HepG2 (cell line): ENCODE data around the gene SERINC5. TPM values are rescaled to one million over a fixed set of nuclear protein-coding genes. Genes with fewer than 3 reads are reported as not detected.

Experiments used
- ATAC-seq: fragments of 200-7000 bp; cut with Tn5 transposase; 3 replicates; pipeline ENCODE4 v1.9.1; 2020; ENCODE audit warnings: mild to moderate bottlenecking, moderate library complexity
- BruUV-seq: library from RNA; stranded (reverse); fragments of 400-500 nt; replicated peaks from 2 replicates; lab custom pipeline; 2021; lab: Mats Ljungman, UMichigan
- CTCF ChIA-PET: fragments of 300-600 bp; formaldehyde crosslinking; extraction: SDS; loops from one replicate; lab custom pipeline; 2021; ENCODE audit warnings: low total read pairs, inconsistent platforms, low intra/inter-chr PET ratio; lab: Yijun Ruan, JAX
- POLR2A ChIA-PET: fragments of 350-600 bp; sonication (Branson Sonifier 250); formaldehyde crosslinking; loops from one replicate; lab custom pipeline; 2020; ENCODE audit warnings: antibody characterized with exemption, inconsistent platforms; lab: Yijun Ruan, JAX
- DNase-seq: peaks from one replicate; pipeline ENCODE4 v3.0.0-alpha.2; 2015; ENCODE audit warnings: low spot score
- FAIRE-seq: peaks from 3 replicates; lab custom pipeline; 2011; peaks lifted over from hg19 to GRCh38; lab: Jason Lieb, UNC
- H2AFZ ChIP-seq: one replicate; pipeline ENCODE4 v1.6.1; 2011; ENCODE audit warnings: low read length, inconsistent platforms
- H3K27ac ChIP-seq: fragments of 300-600 bp; 3 replicates; pipeline ENCODE4 v1.8.0; 2011; ENCODE audit warnings: mixed run types, mild to moderate bottlenecking, mixed read lengths, low read length, inconsistent platforms; ENCODE audit not compliant: insufficient read depth; ENCODE audit errors: extremely low read length
- H3K27me3 ChIP-seq, 2 experiments: fragments of 200-600 bp in 1 of 2; 2 replicates in 1 of 2; 3 replicates in 1 of 2; pipeline versions ENCODE4 v1.6.0 to v1.8.0; 2011; ENCODE audit warnings: low read length in 2 of 2, mild to moderate bottlenecking in 2 of 2, moderate library complexity in 2 of 2, inconsistent platforms in 1 of 2; ENCODE audit not compliant: insufficient read depth in 2 of 2, control insufficient read depth in 1 of 2
- H3K36me3 ChIP-seq, 2 experiments: fragments of 200-600 bp in 1 of 2; replicated peaks in 1 of 2; 2 replicates in 1 of 2; 3 replicates in 1 of 2; pipeline versions ENCODE4 v1.5.1 to v1.8.0; 2011; ENCODE audit warnings: low read length in 2 of 2, inconsistent platforms in 1 of 2; ENCODE audit not compliant: insufficient read depth in 2 of 2, control insufficient read depth in 1 of 2
- H3K4me1 ChIP-seq: 2 replicates; pipeline ENCODE4 v1.5.1; 2012; ENCODE audit warnings: low read length, inconsistent platforms; ENCODE audit not compliant: insufficient read depth
- H3K4me2 ChIP-seq: 2 replicates; pipeline ENCODE4 v1.6.0; 2011; ENCODE audit warnings: low read depth, low read length, inconsistent platforms
- H3K4me3 ChIP-seq, 3 experiments: fragments of 200-600 bp in 1 of 3; sonication (generic), shearing (Covaris generic) in 1 of 3; replicated peaks in 1 of 3; 2 replicates each; pipeline ENCODE4 v1.5.1; 2011 to 2016; ENCODE audit warnings: low read length in 3 of 3, inconsistent platforms in 2 of 3, low read depth in 2 of 3, mild to moderate bottlenecking in 2 of 3, control low read depth in 1 of 3, mixed read lengths in 1 of 3; ENCODE audit not compliant: insufficient read depth in 1 of 3
- H3K79me2 ChIP-seq: one replicate; pipeline ENCODE4 v1.6.1; 2011; ENCODE audit warnings: low read length, inconsistent platforms; ENCODE audit not compliant: insufficient read depth
- H3K9ac ChIP-seq: 2 replicates; pipeline ENCODE4 v1.6.0; 2011; ENCODE audit warnings: mild to moderate bottlenecking, low read depth, low read length, inconsistent platforms; ENCODE audit not compliant: insufficient read depth
- H3K9me3 ChIP-seq: 2 replicates; pipeline ENCODE4 v1.5.1; 2012; ENCODE audit warnings: mild to moderate bottlenecking, low read length
- H4K20me1 ChIP-seq: 2 replicates; pipeline ENCODE4 v1.6.0; 2011; ENCODE audit warnings: inconsistent platforms, mild to moderate bottlenecking, low read length, moderate library complexity; ENCODE audit not compliant: insufficient read depth
- FOXJ3 ChIP-seq: sonication (generic); formaldehyde crosslinking; IDR thresholded peaks from 2 replicates; pipeline ENCODE4 v1.4.0; 2020; ENCODE audit warnings: missing genetic modification reagents, mild to moderate bottlenecking, borderline replicate concordance
- NRL ChIP-seq: sonication (generic); formaldehyde crosslinking; IDR thresholded peaks from 2 replicates; pipeline ENCODE4 v1.5.0; 2020; ENCODE audit warnings: missing genetic modification reagents, mild to moderate bottlenecking, moderate library complexity, borderline replicate concordance
- RAD51 ChIP-seq: fragments of 450-650 bp; IDR thresholded peaks from 2 replicates; pipeline ENCODE4 v1.6.1; 2016; ENCODE audit warnings: borderline replicate concordance
- SKI ChIP-seq: fragments of 450-650 bp; IDR thresholded peaks from one replicate; pipeline ENCODE4 v1.6.1; 2018; ENCODE audit warnings: mild to moderate bottlenecking; ENCODE audit not compliant: partially characterized antibody
- WGBS: methylation state at CpG from one replicate; pipeline ENCODE4 v1.1.6; 2017; ENCODE audit warnings: low lambda C conversion rate; 5-methylcytosine and 5-hydroxymethylcytosine counted together
- in situ Hi-C: cut with HindIII; loops from 2 replicates; pipeline ENCODE4 v1.10.0; 2017; ENCODE audit warnings: low pct_unique_long_range_greater_than_20kb; ENCODE audit not compliant: extremely low pct_ligation_motif_present
- intact Hi-C: fragments of 100-400 bp; cut with micrococcal nuclease; formaldehyde crosslinking; loops from one replicate; pipeline ENCODE4 v1.10.0; 2022; ENCODE audit not compliant: unreplicated experiment
- polyA plus RNA-seq, 8 experiments: library from polyadenylated mRNA; depleted of rRNA in 3 of 8; stranded (reverse) in 7 of 8; unstranded in 1 of 8; fragments of >200 nt; fragmentation: Illumina TruSeq in 4 of 8; extraction: Trizol in 4 of 8; gene quantifications; 2 replicates each; pipeline versions ENCODE4 v1.2.1 to v1.2.3, GENCODE V29; 2011 to 2016; ENCODE audit warnings: low read depth in 4 of 8, missing spikeins in 1 of 8, mixed read lengths in 1 of 8; ENCODE audit not compliant: insufficient read depth in 1 of 8
- total RNA-seq, 5 experiments: library from RNA; depleted of rRNA; stranded (reverse); fragments of >200 nt; fragmentation: Illumina TruSeq; extraction: Trizol; gene quantifications; 2 replicates each; pipeline ENCODE4 v1.2.3, GENCODE V29; 2016; ENCODE audit warnings: low read depth in 1 of 5
- TF ChIP-seq, protein P1 (sequence below): IDR thresholded peaks from 2 replicates; pipeline ENCODE4 v1.6.1; 2016; ENCODE audit warnings: control low read depth
- TF ChIP-seq, protein P2 (sequence below): sonication (generic); formaldehyde crosslinking; IDR thresholded peaks from 2 replicates; pipeline ENCODE4 v1.5.0; 2020; ENCODE audit warnings: mild to moderate bottlenecking, missing genetic modification reagents, borderline replicate concordance
- TF ChIP-seq, protein P3 (sequence below), 2 experiments: fragments of 450-650 bp in 1 of 2; sonication (generic) in 1 of 2; formaldehyde crosslinking; IDR thresholded peaks; 2 replicates each; pipeline versions ENCODE4 v1.5.0 to v1.8.0; 2020 to 2022; ENCODE audit warnings: mild to moderate bottlenecking in 1 of 2, missing genetic modification reagents in 1 of 2

The SERINC5 gene
- total and polyA plus RNA-seq, 2 of the 13 experiments (the other 11 are each of a cell fraction or from before 2014, with no cell fraction given), result 17.3 to 22.8 TPM

DNA sequence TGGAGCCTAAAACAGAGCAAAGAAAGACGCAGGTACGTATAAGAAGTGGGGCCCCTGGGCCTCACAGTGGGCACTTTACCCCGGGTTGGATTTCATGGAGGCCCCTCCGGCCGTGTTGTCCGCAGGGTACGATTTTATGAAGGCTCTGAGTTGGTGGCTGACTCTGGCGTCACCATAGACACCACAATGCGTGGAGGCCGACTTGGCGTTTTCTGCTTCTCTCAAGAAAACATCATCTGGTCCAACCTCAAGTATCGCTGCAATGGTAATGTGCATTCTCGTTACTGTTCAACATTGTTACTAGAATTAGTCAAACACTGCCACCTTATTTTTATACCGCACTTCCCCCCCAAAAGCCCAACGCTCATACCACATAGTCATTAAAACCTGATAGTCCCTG, 173.6 kb downstream of the SERINC5 start:
- ATAC-seq (no peak), FAIRE-seq (no peak), DNase-seq (no peak)
- BruUV-seq, result no TSS peak
- H3K27ac ChIP-seq, result no peak overlapping the region
- no peaks in the 10 kb centered on the region for H3K36me3 ChIP-seq
- no peaks in the 10 kb centered on the region; a peak in 1 of 5 replicates for H3K27me3 ChIP-seq
- WGBS, result 84% methylated on average over 14 of the region's 15 CpGs
- in situ Hi-C loops (loop anchor here (5.0 kb wide), 1 partner anchor 205 kb away; no protein-coding TSS in a partner anchor), intact Hi-C loops (loop anchor here (10.0 kb wide), 1 partner anchor 117 kb away; no protein-coding TSS in a partner anchor)
- TF ChIP-seq, protein P1, sequence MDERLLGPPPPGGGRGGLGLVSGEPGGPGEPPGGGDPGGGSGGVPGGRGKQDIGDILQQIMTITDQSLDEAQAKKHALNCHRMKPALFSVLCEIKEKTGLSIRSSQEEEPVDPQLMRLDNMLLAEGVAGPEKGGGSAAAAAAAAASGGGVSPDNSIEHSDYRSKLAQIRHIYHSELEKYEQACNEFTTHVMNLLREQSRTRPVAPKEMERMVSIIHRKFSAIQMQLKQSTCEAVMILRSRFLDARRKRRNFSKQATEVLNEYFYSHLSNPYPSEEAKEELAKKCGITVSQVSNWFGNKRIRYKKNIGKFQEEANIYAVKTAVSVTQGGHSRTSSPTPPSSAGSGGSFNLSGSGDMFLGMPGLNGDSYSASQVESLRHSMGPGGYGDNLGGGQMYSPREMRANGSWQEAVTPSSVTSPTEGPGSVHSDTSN (CRISPR knock-in tag), result no peak
- no peak for TF ChIP-seq SKI
- H3K79me2 ChIP-seq, result no peaks in the 10 kb centered on the region
- no peaks in the 10 kb centered on the region for H4K20me1 ChIP-seq
- no peak overlapping the region; the same call in 1 of the 2 replicates for H3K4me2 ChIP-seq
- no peak overlapping the region for H3K4me3 ChIP-seq
- H2AFZ ChIP-seq, result no peak overlapping the region
- POLR2A ChIA-PET, result no interaction called here
- peaks cover 23% of the 10 kb centered on the region for H3K4me1 ChIP-seq
- CTCF ChIA-PET, result interaction anchor here (1.7 kb wide), 1 partner anchor 225 kb away, joined by 8 read pairs; no protein-coding TSS in a partner anchor
- H3K9ac ChIP-seq, result no peak overlapping the region
- no peaks in the 10 kb centered on the region for H3K9me3 ChIP-seq

DNA sequence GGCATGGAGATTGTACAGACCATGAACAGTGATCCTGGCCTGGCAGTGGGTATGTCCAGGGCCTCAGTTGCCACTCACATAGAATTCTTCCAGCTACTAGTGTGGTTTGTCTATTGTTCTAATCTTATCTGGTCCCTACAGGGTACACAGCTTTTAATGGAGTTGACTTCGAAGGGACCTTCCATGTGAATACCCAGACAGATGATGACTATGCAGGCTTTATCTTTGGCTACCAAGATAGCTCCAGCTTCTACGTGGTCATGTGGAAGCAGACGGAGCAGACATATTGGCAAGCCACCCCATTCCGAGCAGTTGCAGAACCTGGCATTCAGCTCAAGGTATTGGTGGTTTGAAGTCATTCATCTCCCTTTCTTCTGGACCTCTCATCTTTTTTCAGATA, 176.9 kb downstream of the SERINC5 start:
- no peak for FAIRE-seq
- WGBS, result 54% methylated on average over 4 of the region's 4 CpGs
- POLR2A ChIA-PET, result no interaction called here
- TF ChIP-seq NRL (no peak), RAD51 (no peak), FOXJ3 (no peak)
- TF ChIP-seq, protein P2, sequence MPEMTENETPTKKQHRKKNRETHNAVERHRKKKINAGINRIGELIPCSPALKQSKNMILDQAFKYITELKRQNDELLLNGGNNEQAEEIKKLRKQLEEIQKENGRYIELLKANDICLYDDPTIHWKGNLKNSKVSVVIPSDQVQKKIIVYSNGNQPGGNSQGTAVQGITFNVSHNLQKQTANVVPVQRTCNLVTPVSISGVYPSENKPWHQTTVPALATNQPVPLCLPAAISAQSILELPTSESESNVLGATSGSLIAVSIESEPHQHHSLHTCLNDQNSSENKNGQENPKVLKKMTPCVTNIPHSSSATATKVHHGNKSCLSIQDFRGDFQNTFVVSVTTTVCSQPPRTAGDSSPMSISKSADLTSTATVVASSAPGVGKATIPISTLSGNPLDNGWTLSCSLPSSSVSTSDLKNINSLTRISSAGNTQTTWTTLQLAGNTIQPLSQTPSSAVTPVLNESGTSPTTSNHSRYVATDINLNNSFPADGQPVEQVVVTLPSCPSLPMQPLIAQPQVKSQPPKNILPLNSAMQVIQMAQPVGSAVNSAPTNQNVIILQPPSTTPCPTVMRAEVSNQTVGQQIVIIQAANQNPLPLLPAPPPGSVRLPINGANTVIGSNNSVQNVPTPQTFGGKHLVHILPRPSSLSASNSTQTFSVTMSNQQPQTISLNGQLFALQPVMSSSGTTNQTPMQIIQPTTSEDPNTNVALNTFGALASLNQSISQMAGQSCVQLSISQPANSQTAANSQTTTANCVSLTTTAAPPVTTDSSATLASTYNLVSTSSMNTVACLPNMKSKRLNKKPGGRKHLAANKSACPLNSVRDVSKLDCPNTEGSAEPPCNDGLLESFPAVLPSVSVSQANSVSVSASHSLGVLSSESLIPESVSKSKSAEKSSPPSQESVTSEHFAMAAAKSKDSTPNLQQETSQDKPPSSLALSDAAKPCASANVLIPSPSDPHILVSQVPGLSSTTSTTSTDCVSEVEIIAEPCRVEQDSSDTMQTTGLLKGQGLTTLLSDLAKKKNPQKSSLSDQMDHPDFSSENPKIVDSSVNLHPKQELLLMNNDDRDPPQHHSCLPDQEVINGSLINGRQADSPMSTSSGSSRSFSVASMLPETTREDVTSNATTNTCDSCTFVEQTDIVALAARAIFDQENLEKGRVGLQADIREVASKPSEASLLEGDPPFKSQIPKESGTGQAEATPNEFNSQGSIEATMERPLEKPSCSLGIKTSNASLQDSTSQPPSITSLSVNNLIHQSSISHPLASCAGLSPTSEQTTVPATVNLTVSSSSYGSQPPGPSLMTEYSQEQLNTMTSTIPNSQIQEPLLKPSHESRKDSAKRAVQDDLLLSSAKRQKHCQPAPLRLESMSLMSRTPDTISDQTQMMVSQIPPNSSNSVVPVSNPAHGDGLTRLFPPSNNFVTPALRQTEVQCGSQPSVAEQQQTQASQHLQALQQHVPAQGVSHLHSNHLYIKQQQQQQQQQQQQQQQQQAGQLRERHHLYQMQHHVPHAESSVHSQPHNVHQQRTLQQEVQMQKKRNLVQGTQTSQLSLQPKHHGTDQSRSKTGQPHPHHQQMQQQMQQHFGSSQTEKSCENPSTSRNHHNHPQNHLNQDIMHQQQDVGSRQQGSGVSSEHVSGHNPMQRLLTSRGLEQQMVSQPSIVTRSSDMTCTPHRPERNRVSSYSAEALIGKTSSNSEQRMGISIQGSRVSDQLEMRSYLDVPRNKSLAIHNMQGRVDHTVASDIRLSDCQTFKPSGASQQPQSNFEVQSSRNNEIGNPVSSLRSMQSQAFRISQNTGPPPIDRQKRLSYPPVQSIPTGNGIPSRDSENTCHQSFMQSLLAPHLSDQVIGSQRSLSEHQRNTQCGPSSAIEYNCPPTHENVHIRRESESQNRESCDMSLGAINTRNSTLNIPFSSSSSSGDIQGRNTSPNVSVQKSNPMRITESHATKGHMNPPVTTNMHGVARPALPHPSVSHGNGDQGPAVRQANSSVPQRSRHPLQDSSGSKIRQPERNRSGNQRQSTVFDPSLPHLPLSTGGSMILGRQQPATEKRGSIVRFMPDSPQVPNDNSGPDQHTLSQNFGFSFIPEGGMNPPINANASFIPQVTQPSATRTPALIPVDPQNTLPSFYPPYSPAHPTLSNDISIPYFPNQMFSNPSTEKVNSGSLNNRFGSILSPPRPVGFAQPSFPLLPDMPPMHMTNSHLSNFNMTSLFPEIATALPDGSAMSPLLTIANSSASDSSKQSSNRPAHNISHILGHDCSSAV (CRISPR knock-in tag), result no peak
- TF ChIP-seq, protein P3, sequence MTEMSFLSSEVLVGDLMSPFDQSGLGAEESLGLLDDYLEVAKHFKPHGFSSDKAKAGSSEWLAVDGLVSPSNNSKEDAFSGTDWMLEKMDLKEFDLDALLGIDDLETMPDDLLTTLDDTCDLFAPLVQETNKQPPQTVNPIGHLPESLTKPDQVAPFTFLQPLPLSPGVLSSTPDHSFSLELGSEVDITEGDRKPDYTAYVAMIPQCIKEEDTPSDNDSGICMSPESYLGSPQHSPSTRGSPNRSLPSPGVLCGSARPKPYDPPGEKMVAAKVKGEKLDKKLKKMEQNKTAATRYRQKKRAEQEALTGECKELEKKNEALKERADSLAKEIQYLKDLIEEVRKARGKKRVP (CRISPR knock-in tag; IDR thresholded peaks at IDR 0.05), result no peak

More for the DNA sequence above, 176.9 kb downstream of the SERINC5 start:
- DNase-seq (no peak), ATAC-seq (no peak)
- Histone ChIP-seq H3K27me3 (no peaks in the 10 kb centered on the region; a peak in 1 of 5 replicates), H4K20me1 (no peaks in the 10 kb centered on the region), H3K27ac (no peak overlapping the region), H3K36me3 (no peaks in the 10 kb centered on the region), H3K9me3 (no peaks in the 10 kb centered on the region), H3K4me2 (no peak overlapping the region), H3K9ac (no peak overlapping the region), H3K4me3 (no peak overlapping the region), H2AFZ (no peak overlapping the region), H3K79me2 (no peaks in the 10 kb centered on the region), H3K4me1 (peaks cover 5% of the 10 kb centered on the region; the same call in 1 of the 2 replicates)
- intact Hi-C loops, result no loop called here
- no TSS peak for BruUV-seq
- CTCF ChIA-PET, result no interaction called here
- in situ Hi-C loops, result no loop called here
